WERI-Rb-1 (cell line): ENCODE measurements around the gene SMC1A.
"Not testable (repeated sequence)": the region's sequence is repeated elsewhere in the genome, so short reads cannot be mapped to it uniquely, and the experiment has no call there.

Experiments used
- DNase-seq: peaks from one replicate; pipeline ENCODE4 v3.0.0-alpha.2; 2020
- H3K27ac ChIP-seq: fragments of 250-450 bp; sonication (Bioruptor Pico); 2 replicates; pipeline ENCODE4 v1.5.1; 2020; ENCODE audit warnings: mild to moderate bottlenecking, moderate library complexity
- H3K27me3 ChIP-seq: fragments of 250-450 bp; sonication (Bioruptor Pico); 2 replicates; pipeline ENCODE4 v1.5.1; 2021; ENCODE audit warnings: mild to moderate bottlenecking, low read depth, moderate library complexity; ENCODE audit not compliant: insufficient read depth, severe bottlenecking
- H3K36me3 ChIP-seq: fragments of 250-450 bp; sonication (Bioruptor Pico); 2 replicates; pipeline ENCODE4 v1.5.1; 2020; ENCODE audit warnings: mild to moderate bottlenecking, moderate library complexity
- H3K4me3 ChIP-seq: 2 replicates; pipeline ENCODE4 v1.5.1; 2011; ENCODE audit warnings: low read depth, mild to moderate bottlenecking, control low read depth, low read length
- H3K9me3 ChIP-seq: fragments of 250-450 bp; sonication (Bioruptor Pico); 2 replicates; pipeline ENCODE4 v1.5.1; 2021; ENCODE audit warnings: mild to moderate bottlenecking, moderate library complexity; ENCODE audit not compliant: severe bottlenecking
- CTCF ChIP-seq: IDR thresholded peaks from 2 replicates; pipeline ENCODE4 v1.5.1; 2011; ENCODE audit warnings: low read depth, mild to moderate bottlenecking, control low read depth, inconsistent platforms, low read length

Gene SMC1A

GRCh38 chrX:53421772-53422085 lies 725 bp downstream of the SMC1A start:
- TF ChIP-seq CTCF: no peak
- Histone ChIP-seq H3K36me3 (peaks cover 40% of the 10 kb centered on the region), H3K27me3 (no peaks in the 10 kb centered on the region), H3K9me3 (no peaks in the 10 kb centered on the region), H3K4me3 (peak overlapping the region; percentile 87), H3K27ac (peak overlapping the region; percentile 98)
- no peak for DNase-seq

- H3K36me3 ChIP-seq: peaks cover 45% of the 10 kb centered on the region
- H3K27ac ChIP-seq: peak overlapping the region; percentile 98
- DNase-seq: no peak
- H3K27me3 ChIP-seq: no peaks in the 10 kb centered on the region
- peak overlapping the region; percentile 87 for H3K4me3 ChIP-seq
- TF ChIP-seq CTCF: no peak
- no peaks in the 10 kb centered on the region for H3K9me3 ChIP-seq
Measured at GRCh38 chrX:53421125-53421524, 1.3 kb downstream of the SMC1A start.

GRCh38 chrX:53420351-53420750 lies 2.1 kb downstream of the SMC1A start:
- not testable (repeated sequence) for DNase-seq, H3K27ac ChIP-seq, H3K27me3 ChIP-seq, H3K4me3 ChIP-seq, H3K9me3 ChIP-seq
- H3K36me3 ChIP-seq: peaks cover 45% of the 10 kb centered on the region

GRCh38 chrX:53412446-53412845 lies 10.0 kb downstream of the SMC1A start:
- H3K27me3 ChIP-seq: no peaks in the 10 kb centered on the region
- no peak overlapping the region for H3K4me3 ChIP-seq
- DNase-seq: no peak
- H3K27ac ChIP-seq: no peak overlapping the region
- no peak for TF ChIP-seq CTCF
- peaks cover 83% of the 10 kb centered on the region for H3K36me3 ChIP-seq
- no peaks in the 10 kb centered on the region for H3K9me3 ChIP-seq

GRCh38 chrX:53403535-53403934 lies 18.9 kb downstream of the SMC1A start:
- no peak for DNase-seq
- H3K9me3 ChIP-seq: no peaks in the 10 kb centered on the region
- no peaks in the 10 kb centered on the region for H3K27me3 ChIP-seq
- TF ChIP-seq CTCF: no peak
- no peak overlapping the region for H3K27ac ChIP-seq
- H3K36me3 ChIP-seq: peaks cover 95% of the 10 kb centered on the region
- no peak overlapping the region for H3K4me3 ChIP-seq

GRCh38 chrX:53398216-53398615 lies 24.2 kb downstream of the SMC1A start:
- H3K27ac ChIP-seq: no peak overlapping the region
- no peak overlapping the region for H3K4me3 ChIP-seq
- no peak for DNase-seq
- TF ChIP-seq CTCF: no peak
- no peaks in the 10 kb centered on the region for H3K27me3 ChIP-seq
- H3K36me3 ChIP-seq: peaks cover 90% of the 10 kb centered on the region
- no peaks in the 10 kb centered on the region for H3K9me3 ChIP-seq
